Posterior vena cava (tissue), 2 donors: ENCODE measurements around the gene RTEL1. TPM values are rescaled to one million over a fixed set of nuclear protein-coding genes. Genes with fewer than 3 reads are reported as not detected.
"Not testable (repeated sequence)": the region's sequence is repeated elsewhere in the genome, so short reads cannot be mapped to it uniquely, and the experiment has no call there.

Experiments
- DNase-seq: peaks from one replicate; pipeline ENCODE4 v3.0.0-alpha.2; 2020; ENCODE audit warnings: low spot score
- intact Hi-C, 2 donors: fragments of 100-400 bp; cut with DNase I; formaldehyde crosslinking; loops; one replicate each; pipeline versions ENCODE4 v1.14.1 to v1.14.2; 2022 to 2023
- total RNA-seq, 2 donors: library from RNA; stranded (reverse); fragmentation: NEBNext Ultra II Directional; extraction: Animal tissue kit (Norgen Biotek cat#: 25700); gene quantifications; one replicate each; pipeline ENCODE4 v1.2.1, GENCODE V29; 2021
- donor health status: DM: yes; HTN: yes; CAD: no.
- donor health status: DM: yes; HTN: yes; CAD: no.

Gene RTEL1
- total RNA-seq, 2 donors from 2014 or later: 28.3 to 28.7 TPM

GRCh38 chr20:63661959-63662812 lies 4.1 kb downstream of the RTEL1 start:
- intact Hi-C loops: no loop called here
- no peak for DNase-seq

- no peak for DNase-seq
- intact Hi-C loops: no loop called here
Observed at GRCh38 chr20:63662813-63663189, 4.7 kb downstream of the RTEL1 start.

GRCh38 chr20:63663332-63664066 lies 5.4 kb downstream of the RTEL1 start:
- intact Hi-C loops: no loop called here

GRCh38 chr20:63664143-63664851 lies 6.2 kb downstream of the RTEL1 start:
- intact Hi-C loops: no loop called here
- no peak for DNase-seq

More at GRCh38 chr20:63663332-63664066, 5.4 kb downstream of the RTEL1 start:
- DNase-seq: no peak

GRCh38 chr20:63664861-63665594 lies 6.9 kb downstream of the RTEL1 start:
- intact Hi-C loops: no loop called here
- DNase-seq: no peak

GRCh38 chr20:63665708-63666107 lies 7.6 kb downstream of the RTEL1 start:
- no peak for DNase-seq
- intact Hi-C loops: no loop called here

GRCh38 chr20:63667858-63668257 lies 9.7 kb downstream of the RTEL1 start:
- intact Hi-C loops: no loop called here

GRCh38 chr20:63668351-63668750 lies 10.2 kb downstream of the RTEL1 start:
- intact Hi-C loops: no loop called here
- DNase-seq: no peak

More at GRCh38 chr20:63667858-63668257, 9.7 kb downstream of the RTEL1 start:
- DNase-seq: no peak

GRCh38 chr20:63671695-63672094 lies 13.6 kb downstream of the RTEL1 start:
- intact Hi-C loops, DNase-seq: not testable (repeated sequence)

- DNase-seq: no peak
- intact Hi-C loops: no loop called here
Observed at GRCh38 chr20:63672666-63673065, 14.6 kb downstream of the RTEL1 start.

- DNase-seq: no peak
- intact Hi-C loops: no loop called here
Observed at GRCh38 chr20:63673951-63674350, 15.8 kb downstream of the RTEL1 start.

GRCh38 chr20:63675681-63676368 lies 17.7 kb downstream of the RTEL1 start:
- intact Hi-C loops: no loop called here
- DNase-seq: no peak

GRCh38 chr20:63678071-63678470 lies 20.0 kb downstream of the RTEL1 start:
- intact Hi-C loops: loop anchor here in 1 of 2 donors (1.0 kb wide), 1 partner anchor 21 kb away; no protein-coding TSS in a partner anchor

GRCh38 chr20:63678667-63679465 lies 20.8 kb downstream of the RTEL1 start:
- intact Hi-C loops: loop anchor here in 1 of 2 donors (1.0 kb wide), 1 partner anchor 22 kb away; no protein-coding TSS in a partner anchor
- DNase-seq: no peak

More at GRCh38 chr20:63678071-63678470, 20.0 kb downstream of the RTEL1 start:
- DNase-seq: no peak

GRCh38 chr20:63679799-63680305 lies 21.7 kb downstream of the RTEL1 start:
- no peak for DNase-seq
- intact Hi-C loops: no loop called here

- no peak for DNase-seq
Observed at GRCh38 chr20:63680427-63680826, 22.3 kb downstream of the RTEL1 start.

GRCh38 chr20:63680857-63681608 lies 22.9 kb downstream of the RTEL1 start:
- peak; percentile 83 for DNase-seq
- intact Hi-C loops: no loop called here

More at GRCh38 chr20:63680427-63680826, 22.3 kb downstream of the RTEL1 start:
- intact Hi-C loops: no loop called here
